HG03159 (cell line): ENCODE data around the gene PPA1.
"Not testable (repeated sequence)": the region's sequence is repeated elsewhere in the genome, so short reads cannot be mapped to it uniquely, and the experiment has no call there.

Experiments
- ATAC-seq: cut with Tn5 transposase; IDR thresholded peaks from one replicate; pipeline ENCODE4 v1.9.1; 2021; ENCODE audit warnings: mild to moderate bottlenecking, moderate library complexity; ENCODE audit not compliant: unreplicated experiment

Gene PPA1

GRCh38 chr10:70255329-70256299, 22.4 kb upstream of the PPA1 start:
- no peak for ATAC-seq

GRCh38 chr10:70254778-70255328, 21.6 kb upstream of the PPA1 start:
- no peak for ATAC-seq

DNA sequence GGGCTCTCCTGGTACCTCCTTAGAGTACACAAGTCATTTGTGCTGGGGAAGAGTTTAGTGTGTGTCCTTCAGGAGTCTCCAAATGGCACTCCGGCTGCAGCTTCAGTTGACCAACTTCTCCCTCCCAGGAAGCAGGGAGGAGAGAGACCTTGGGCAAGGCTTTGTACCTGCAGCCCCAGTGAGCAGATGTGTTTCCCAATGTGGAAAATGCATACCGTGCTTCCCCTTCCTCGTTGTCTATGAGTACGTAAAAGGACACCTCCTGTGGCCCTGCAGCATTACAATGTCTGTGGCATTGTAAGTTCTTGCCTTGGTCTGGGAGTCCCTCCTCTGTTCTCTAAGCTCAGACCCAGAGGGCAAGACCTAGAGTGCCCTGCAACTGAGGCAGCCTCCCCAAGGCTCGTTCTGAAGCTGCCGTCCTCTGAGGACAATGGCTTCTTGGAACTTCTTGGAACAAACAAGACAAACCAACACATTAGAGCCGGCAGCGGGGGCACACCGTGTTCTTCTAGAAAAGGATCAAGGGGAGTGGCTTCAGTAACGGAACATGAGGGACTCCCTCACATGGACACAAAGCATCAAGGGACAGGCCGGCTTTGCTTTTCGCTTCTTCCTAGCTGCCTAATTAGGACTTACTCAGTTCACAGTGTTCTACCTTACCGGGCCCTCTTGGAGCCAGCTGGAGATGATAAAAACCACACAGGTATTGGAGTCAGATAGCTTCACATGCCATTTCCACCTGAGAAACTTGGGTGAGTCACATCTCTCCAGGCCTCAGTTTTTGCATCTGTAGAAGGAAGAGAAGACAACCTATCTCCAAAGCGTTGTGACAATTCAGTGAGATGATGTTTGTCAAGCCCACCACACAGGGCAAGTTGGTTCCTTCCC, 20.9 kb upstream of the PPA1 start:
- ATAC-seq: no peak

DNA sequence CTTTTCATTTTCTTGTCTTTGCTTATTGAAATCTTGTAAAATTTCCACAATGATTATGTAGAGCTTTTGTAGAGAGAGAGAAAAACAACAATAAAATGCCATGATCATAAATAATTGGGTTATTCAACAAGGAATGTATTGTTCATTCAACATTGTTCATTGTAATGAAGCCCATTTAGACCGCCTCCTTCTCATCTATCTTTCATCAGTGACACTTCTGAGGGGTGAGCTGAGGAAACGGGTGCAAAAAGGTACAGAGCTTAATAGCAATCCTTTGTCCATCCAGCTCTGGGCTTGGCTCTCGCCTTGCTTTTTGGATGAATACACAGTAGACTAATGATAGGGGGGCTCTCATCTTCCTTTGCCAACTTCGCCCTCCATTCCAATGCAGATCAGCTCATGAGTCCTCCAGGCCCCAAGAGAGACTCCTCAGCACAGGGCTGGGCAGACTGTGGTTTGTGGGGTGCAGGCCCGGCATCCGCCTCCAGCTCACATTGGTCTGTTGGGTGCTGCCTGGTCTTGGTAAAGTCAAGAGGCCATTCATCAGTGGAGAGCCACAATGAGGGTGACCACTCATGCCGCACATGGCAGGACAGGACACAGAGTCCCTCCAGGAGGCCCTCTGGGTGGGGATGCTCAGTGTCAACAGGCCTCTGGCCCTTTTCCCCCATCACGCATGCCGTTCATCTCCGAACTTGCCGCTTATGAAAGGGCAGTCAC, 17.9 kb upstream of the PPA1 start:
- ATAC-seq: no peak

DNA sequence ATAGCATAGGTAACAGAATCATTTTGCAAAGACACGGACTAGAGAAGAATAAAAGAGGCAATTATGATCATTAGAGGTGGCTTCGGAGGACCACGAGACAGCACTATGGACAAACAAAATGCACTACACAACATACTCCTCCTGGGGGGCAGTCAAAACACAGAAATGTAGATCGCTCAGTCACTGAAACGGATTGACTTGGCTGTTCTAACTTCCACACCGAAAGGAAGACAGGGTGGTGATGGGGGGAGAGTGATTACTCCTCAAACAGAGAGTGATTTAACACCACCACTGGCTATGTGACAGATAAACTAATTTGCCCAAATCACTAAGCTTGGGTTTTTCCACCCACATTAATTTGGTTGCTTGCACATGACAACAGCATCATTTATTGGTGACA, 14.1 kb upstream of the PPA1 start:
- no peak for ATAC-seq

DNA sequence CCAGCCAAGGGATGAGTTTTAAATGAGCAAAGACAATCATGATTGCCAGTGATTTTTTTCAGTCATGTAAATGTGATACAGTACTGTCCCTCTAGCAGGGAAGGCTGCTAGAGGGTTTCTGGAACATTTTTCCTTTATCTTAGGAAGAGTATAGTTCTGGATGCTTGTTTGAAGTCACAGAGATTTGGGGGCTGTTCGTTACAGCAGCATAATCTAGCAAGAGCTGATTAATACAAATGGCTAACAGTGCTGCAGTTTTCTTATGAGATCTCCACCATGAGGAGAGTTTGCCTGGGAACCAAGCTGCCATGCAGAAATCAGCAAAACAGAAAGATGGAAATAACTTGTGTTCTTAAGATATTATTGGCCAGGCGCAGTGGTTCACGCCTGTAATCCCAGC, 7.9 kb upstream of the PPA1 start:
- ATAC-seq: no peak

DNA sequence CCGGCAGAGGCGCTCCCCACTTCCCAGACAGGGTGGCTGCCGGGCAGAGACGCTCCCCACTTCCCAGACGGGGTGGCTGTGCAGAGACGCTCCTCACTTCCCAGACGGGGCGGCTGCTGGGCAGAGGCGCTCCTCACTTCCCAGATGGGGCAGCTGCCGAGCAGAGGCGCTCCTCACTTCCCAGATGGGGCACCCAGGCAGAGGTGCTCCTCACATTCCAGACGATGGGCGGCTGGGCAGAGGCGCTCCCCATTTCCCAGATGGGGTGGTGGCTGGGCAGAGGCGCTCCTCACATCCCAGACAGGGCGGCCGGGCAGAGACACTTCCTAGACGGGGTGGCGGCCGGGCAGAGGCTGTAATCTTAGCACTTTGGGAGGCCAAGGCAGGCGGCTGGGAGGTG, 6.8 kb upstream of the PPA1 start:
- ATAC-seq: not testable (repeated sequence)

DNA sequence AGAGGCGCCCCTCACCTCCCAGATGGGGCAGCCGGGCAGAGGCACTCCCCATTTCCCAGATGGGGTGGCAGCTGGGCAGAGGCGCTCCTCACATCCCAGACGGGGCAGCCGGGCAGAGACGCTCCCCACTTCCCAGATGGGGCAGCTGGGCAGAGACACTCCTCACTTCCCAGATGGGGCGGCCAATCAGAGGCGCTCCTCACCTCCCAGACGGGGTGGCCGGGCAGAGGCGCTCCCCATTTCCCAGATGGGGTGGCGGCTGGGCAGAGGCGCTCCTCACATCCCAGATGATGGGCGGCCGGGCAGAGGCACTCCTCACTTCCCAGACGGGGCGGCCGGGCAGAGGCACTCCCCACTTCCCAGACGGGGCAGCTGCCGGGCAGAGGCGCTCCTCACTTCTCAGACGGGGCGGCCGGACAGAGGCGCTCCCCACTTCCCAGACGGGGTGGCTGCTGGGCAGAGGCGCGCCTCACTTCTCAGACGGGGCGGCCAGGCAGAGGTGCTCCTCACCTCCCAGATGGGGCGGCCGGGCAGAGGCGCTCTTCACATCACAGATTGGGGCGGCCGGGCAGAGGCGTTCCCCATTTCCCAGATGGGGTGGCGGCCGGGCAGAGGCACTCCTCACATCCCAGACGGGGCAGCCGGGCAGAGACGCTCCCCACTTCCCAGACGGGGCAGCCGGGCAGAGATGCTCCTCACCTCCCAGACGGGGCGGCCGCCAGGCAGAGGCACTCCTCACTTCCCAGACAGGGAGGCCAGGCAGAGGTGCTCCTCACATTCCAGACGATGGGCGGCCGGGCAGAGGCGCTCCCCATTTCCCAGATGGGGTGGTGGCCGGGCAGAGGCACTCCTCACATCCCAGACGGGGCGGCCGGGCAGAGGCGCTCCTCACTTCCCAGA, 6.1 kb upstream of the PPA1 start:
- not testable (repeated sequence) for ATAC-seq

DNA sequence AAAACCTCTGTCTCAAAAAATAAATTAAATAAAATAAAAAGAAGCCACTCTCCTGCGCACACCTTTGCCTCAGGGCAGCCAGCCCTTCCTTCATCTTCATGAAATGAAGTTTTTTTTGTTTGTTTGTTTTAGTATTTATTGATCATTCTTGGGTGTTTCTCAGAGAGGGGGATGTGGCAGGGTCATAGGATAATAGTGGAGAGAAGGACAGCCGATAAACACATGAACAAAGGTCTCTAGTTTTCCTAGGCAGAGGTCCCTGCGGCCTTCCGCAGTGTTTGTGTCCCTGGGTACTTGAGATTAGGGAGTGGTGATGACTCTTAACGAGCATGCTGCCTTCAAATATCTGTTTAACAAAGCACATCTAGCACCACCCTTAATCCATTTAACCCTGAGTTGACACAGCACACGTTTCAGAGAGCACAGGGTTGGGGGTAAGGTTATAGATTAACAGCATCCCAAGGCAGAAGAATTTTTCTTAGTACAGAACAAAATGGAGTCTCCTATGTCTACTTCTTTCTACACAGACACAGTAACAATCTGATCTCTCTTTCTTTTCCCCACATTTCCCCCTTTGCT, 4.8 kb upstream of the PPA1 start:
- not testable (repeated sequence) for ATAC-seq

DNA sequence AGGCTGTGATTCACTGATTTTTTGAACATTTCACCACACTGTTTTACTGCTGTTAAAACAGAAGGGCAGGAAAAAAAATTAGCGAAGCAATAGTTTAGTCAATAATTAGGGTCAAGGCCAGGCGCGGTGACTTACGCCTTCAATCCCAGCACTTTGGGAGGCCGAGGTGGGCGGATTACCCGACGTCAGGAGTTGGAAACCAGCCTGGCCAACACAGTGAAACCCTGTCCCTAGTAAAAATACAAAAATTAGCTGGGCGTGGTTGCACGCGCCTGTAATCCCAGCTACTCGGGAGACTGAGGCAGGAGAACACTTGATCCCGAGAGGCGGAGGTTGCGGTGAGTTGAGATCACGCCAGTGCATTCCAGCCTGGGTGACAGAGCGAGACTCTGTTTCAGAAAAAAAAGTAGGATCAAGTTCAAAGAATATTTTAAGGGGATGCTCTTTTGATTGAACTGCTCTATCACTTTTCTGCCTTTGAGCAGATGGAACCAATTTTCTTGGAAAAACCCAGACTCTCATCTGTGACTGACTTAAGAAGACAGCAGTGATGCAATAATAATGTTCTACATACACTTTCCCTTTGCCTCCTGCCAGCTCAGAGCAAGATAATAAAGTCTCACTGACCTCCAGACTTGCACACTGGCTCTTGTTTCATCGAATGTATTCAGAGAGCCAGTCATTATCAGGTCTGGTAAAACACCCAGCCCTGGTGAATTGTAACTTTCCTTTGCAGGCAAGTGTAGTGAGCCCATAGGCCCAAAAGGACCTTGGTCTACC, 1.6 kb upstream of the PPA1 start:
- no peak for ATAC-seq

GRCh38 chr10:70233939-70234300, 691 bp upstream of the PPA1 start:
- no peak for ATAC-seq

GRCh38 chr10:70232859-70233108, 445 bp downstream of the PPA1 start:
- no peak for ATAC-seq

GRCh38 chr10:70232155-70232858, 922 bp downstream of the PPA1 start:
- ATAC-seq: no peak

DNA sequence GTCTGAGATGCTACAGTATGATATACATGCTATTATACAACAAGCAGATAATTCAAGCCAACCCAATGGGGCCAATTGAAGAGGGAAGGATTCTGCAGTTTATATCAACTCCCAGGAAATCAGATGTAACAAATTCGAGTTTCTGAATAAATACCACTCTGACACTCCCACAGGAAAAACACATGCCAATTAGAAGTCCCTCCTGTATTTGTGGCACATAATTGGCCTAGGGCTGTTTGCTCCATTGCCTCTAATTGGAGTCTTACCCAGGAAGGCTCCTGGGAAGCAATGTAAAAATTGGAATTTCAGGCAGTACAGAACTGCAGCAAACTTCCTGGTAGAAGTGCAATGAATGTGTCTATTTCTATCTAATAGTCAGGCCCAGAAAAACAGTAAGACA, 4.7 kb downstream of the PPA1 start:
- no peak for ATAC-seq

DNA sequence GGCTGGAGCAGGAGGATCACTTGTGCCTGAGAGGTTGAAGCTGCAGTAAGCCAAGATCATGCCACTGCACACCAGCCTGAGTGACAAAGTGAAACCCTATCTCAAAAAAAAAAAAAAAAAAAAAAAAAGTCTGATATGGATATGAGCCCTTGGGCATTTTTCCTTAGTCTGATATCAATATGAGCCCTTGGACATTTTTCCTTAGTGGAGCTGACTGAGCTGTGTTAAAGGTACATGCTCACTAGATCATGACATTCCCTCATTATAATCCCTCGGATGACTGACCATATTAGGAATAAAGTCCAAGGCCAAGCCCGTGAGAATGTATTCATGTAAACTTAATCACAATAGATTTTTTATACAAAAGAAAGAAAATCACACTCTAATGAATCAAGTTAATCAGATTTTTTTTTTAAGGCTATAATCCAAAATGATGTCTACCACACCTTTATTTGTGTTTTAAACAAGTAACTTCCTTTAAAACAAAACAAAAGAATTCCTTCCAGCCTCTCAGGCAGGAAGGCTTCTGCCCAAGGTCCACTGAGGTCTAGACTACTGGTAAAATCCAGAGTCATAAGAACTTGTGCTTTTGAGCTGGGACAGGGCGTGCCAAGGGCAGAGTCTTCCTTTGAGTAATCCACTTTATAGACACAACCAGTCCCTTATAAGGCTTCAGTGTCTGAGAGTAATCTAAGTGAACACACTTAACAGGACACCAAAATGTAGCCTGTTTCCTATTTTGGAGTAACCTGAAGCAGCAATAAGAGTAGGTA, 5.5 kb downstream of the PPA1 start:
- ATAC-seq: no peak

DNA sequence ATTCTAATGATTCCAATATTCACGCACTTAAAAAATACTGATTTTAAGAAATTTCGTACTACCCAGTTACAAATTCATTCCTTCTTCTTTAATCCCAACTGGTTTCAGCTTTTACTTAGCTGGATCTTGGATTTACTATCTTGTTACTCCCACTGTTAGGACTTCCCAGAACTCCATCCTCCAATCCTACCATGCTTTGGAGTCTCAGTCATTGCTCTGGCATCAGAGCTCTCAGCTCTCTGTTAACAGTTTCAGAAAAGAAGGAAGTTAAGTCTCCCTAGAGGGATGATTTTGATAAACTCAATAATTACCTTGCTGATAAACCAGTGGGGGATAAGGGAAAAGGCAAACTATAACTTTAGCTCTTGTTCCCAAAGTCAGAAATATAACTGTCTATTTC, 9.5 kb downstream of the PPA1 start:
- ATAC-seq: no peak

GRCh38 chr10:70222811-70223447, 10.3 kb downstream of the PPA1 start:
- not testable (repeated sequence) for ATAC-seq
